GM12878 (cell line): ENCODE results near the gene B4GALNT4. TPM values are rescaled to one million over a fixed set of nuclear protein-coding genes. Genes with fewer than 3 reads are reported as not detected.
A peak's percentile ranks its signal among the peaks of the same experiment; 100 is the strongest.

ENCODE experiments used
- ATAC-seq: fragments of 200-7000 bp; cut with Tn5 transposase; 3 replicates; pipeline ENCODE4 v1.9.1; 2020; ENCODE audit warnings: mild to moderate bottlenecking, moderate library complexity
- BruUV-seq: library from RNA; stranded (reverse); fragments of 400-500 nt; replicated peaks from 2 replicates; lab custom pipeline; 2021; lab: Mats Ljungman, UMichigan
- CTCF ChIA-PET: fragments of 300-600 bp; sonication (Branson Sonifier 250); formaldehyde crosslinking; extraction: SDS; loops from one replicate; lab custom pipeline; 2021; ENCODE audit warnings: inconsistent platforms; lab: Yijun Ruan, JAX
- POLR2A ChIA-PET: fragments of 350-600 bp; formaldehyde crosslinking; extraction: SDS; loops from one replicate; lab custom pipeline; 2021; ENCODE audit warnings: inconsistent platforms; lab: Charles Lee
- RAD21 ChIA-PET: fragments of 300-600 bp; sonication (Branson Sonifier 250); formaldehyde crosslinking; loops from one replicate; lab custom pipeline; 2023; ENCODE audit warnings: antibody characterized with exemption; ENCODE audit not compliant: unreplicated experiment; lab: Charles Lee
- SMC1A ChIA-PET: fragments of 300-600 bp; sonication (Branson Sonifier 250); formaldehyde crosslinking; loops from one replicate; lab custom pipeline; 2023; ENCODE audit not compliant: unreplicated experiment, uncharacterized antibody; lab: Charles Lee
- DNase-seq: peaks from one replicate; pipeline ENCODE4 v3.0.0-alpha.2; 2011; ENCODE audit warnings: low read depth, low spot score
- FAIRE-seq: peaks from 3 replicates; lab custom pipeline; 2011; peaks lifted over from hg19 to GRCh38; lab: Jason Lieb, UNC
- H2AFZ ChIP-seq: 2 replicates; pipeline ENCODE4 v1.6.0; 2011; ENCODE audit warnings: low read depth, low read length, control low read depth; ENCODE audit not compliant: control insufficient read depth
- H3K27ac ChIP-seq: 2 replicates; pipeline ENCODE4 v1.5.1; 2011; ENCODE audit warnings: control low read depth; ENCODE audit not compliant: control insufficient read depth, insufficient read depth
- H3K27me3 ChIP-seq, 2 experiments: replicated peaks in 1 of 2; 2 replicates each; pipeline versions ENCODE4 v1.6.0 to v1.6.1; 2011; ENCODE audit warnings: low read length in 1 of 2; ENCODE audit not compliant: control insufficient read depth in 2 of 2, insufficient read depth in 2 of 2
- H3K36me3 ChIP-seq, 2 experiments: 2 replicates each; pipeline ENCODE4 v1.5.1; 2011; ENCODE audit warnings: low read length in 1 of 2; ENCODE audit not compliant: control insufficient read depth in 2 of 2, insufficient read depth in 2 of 2
- H3K4me1 ChIP-seq: 2 replicates; pipeline ENCODE4 v1.6.1; 2011; ENCODE audit warnings: mild to moderate bottlenecking, low read length, moderate library complexity, mixed read lengths; ENCODE audit not compliant: control insufficient read depth, insufficient read depth
- H3K4me2 ChIP-seq: 2 replicates; pipeline ENCODE4 v1.6.0; 2011; ENCODE audit warnings: control low read depth; ENCODE audit not compliant: control insufficient read depth, insufficient read depth
- H3K4me3 ChIP-seq: fragments of 200-600 bp; sonication (generic); 2 replicates; pipeline ENCODE4 v1.5.1; 2016
- H3K79me2 ChIP-seq: 2 replicates; pipeline ENCODE4 v1.6.0; 2011; ENCODE audit warnings: low read length; ENCODE audit not compliant: control insufficient read depth, insufficient read depth
- H3K9ac ChIP-seq: 2 replicates; pipeline ENCODE4 v1.8.0; 2011; ENCODE audit warnings: low read length, control low read depth, mixed read lengths; ENCODE audit not compliant: control insufficient read depth, insufficient read depth
- H3K9me3 ChIP-seq: replicated peaks from 3 replicates; pipeline ENCODE4 v1.5.1; 2011; ENCODE audit warnings: mild to moderate bottlenecking, low read length; ENCODE audit not compliant: control insufficient read depth, insufficient read depth
- H4K20me1 ChIP-seq: 2 replicates; pipeline ENCODE4 v1.6.0; 2011; ENCODE audit not compliant: control insufficient read depth, insufficient read depth
- ATF7 ChIP-seq: fragments of 450-650 bp; IDR thresholded peaks from 2 replicates; pipeline ENCODE4 v1.6.1; 2016; ENCODE audit warnings: low read depth, mild to moderate bottlenecking
- BCL11A ChIP-seq: IDR thresholded peaks from 2 replicates; pipeline ENCODE4 v1.6.1; 2011; ENCODE audit warnings: low read depth, low read length
- CEBPB ChIP-seq, 2 experiments: fragments of 150-350 bp in 1 of 2; IDR thresholded peaks; 2 replicates each; pipeline ENCODE4 v1.6.1; 2012 to 2014; ENCODE audit warnings: low read depth in 2 of 2, low read length in 2 of 2, borderline replicate concordance in 1 of 2, inconsistent platforms in 1 of 2
- EZH2 ChIP-seq: IDR thresholded peaks from 2 replicates; pipeline ENCODE4 v1.6.1; 2012; ENCODE audit warnings: low read depth, mild to moderate bottlenecking, control low read depth, inconsistent platforms, low read length, borderline replicate concordance; ENCODE audit not compliant: control insufficient read depth
- FOS ChIP-seq: IDR thresholded peaks from 3 replicates; pipeline ENCODE4 v1.6.1; 2011; ENCODE audit warnings: borderline replicate concordance; ENCODE audit not compliant: insufficient read length; ENCODE audit errors: extremely low read depth
- IKZF1 ChIP-seq: fragments of 450-650 bp; conservative IDR thresholded peaks from 2 replicates; pipeline ENCODE4 v1.6.1; 2017; ENCODE audit warnings: antibody characterized with exemption, mild to moderate bottlenecking
- JUNB ChIP-seq: IDR thresholded peaks from 2 replicates; pipeline ENCODE4 v1.6.1; 2016; ENCODE audit warnings: antibody characterized with exemption, mild to moderate bottlenecking
- MTA3 ChIP-seq: IDR thresholded peaks from 2 replicates; pipeline ENCODE4 v1.6.1; 2012; ENCODE audit warnings: low read length, inconsistent platforms, borderline replicate concordance
- MYC ChIP-seq: IDR thresholded peaks from 2 replicates; pipeline ENCODE4 v1.6.1; 2011; ENCODE audit warnings: mild to moderate bottlenecking, low read length, moderate library complexity, inconsistent platforms; ENCODE audit not compliant: insufficient read depth, insufficient replicate concordance, insufficient read length, severe bottlenecking
- NR2C2 ChIP-seq: IDR thresholded peaks from 2 replicates; pipeline ENCODE4 v1.6.1; 2011; ENCODE audit warnings: borderline replicate concordance, low read depth; ENCODE audit not compliant: control insufficient read depth, insufficient read length
- NRF1 ChIP-seq: conservative IDR thresholded peaks from 2 replicates; pipeline ENCODE4 v1.6.1; 2011; ENCODE audit warnings: mild to moderate bottlenecking, low read depth, low read length, improper control_type of control experiment
- RB1 ChIP-seq: fragments of 450-650 bp; formaldehyde crosslinking; IDR thresholded peaks from 2 replicates; pipeline ENCODE4 v1.6.1; 2017; ENCODE audit warnings: mild to moderate bottlenecking, borderline replicate concordance
- RCOR1 ChIP-seq: conservative IDR thresholded peaks from 2 replicates; pipeline ENCODE4 v1.6.1; 2012; ENCODE audit warnings: low read depth, low read length, improper control_type of control experiment
- TCF3 ChIP-seq: IDR thresholded peaks from 2 replicates; pipeline ENCODE4 v1.6.1; 2012; ENCODE audit warnings: low read depth, mild to moderate bottlenecking, low read length, borderline replicate concordance; ENCODE audit not compliant: insufficient read depth
- WGBS: methylation state at CpG from one replicate; pipeline ENCODE4 v1.1.6; 2016; ENCODE audit warnings: low lambda C conversion rate; ENCODE audit not compliant: insufficient replicate concordance, insufficient coverage; ENCODE audit errors: missing lambda C conversion rate; 5-methylcytosine and 5-hydroxymethylcytosine counted together
- in situ Hi-C: fragments of 300-500 bp; cut with MboI; formaldehyde crosslinking; loops from 9 replicates; pipeline ENCODE4 v1.14.3; 2018; ENCODE audit warnings: mixed read lengths
- intact Hi-C: fragments of 100-400 bp; cut with micrococcal nuclease; formaldehyde crosslinking; loops from one replicate; pipeline ENCODE4 v1.14.2; 2022; ENCODE audit not compliant: unreplicated experiment
- polyA plus RNA-seq, 11 experiments: library from polyadenylated mRNA; depleted of rRNA in 4 of 11; unstranded in 6 of 11; stranded (reverse) in 5 of 11; fragments of >200 nt; fragmentation: Nextera tagmentation in 4 of 11; fragmentation: Illumina TruSeq in 1 of 11; extraction: Ambion mirVana in 4 of 11; extraction: Trizol in 1 of 11; gene quantifications; 1 replicate in 1 of 11; 2 replicates in 10 of 11; pipeline versions ENCODE4 v1.2.1 to v1.2.3, GENCODE V29; 2011 to 2016; ENCODE audit warnings: inconsistent platforms in 2 of 11, missing spikeins in 2 of 11, low read depth in 1 of 11
- total RNA-seq, 4 experiments: library from RNA; depleted of rRNA in 3 of 4; stranded (reverse); fragments of >200 nt in 3 of 4; fragmentation: Illumina TruSeq in 1 of 4; extraction: Trizol in 1 of 4; gene quantifications; 2 replicates each; pipeline versions ENCODE4 v1.2.1 to v1.2.3, GENCODE V29; 2013 to 2021

The B4GALNT4 gene
- total and polyA plus RNA-seq, 10 of the 15 experiments (the other 5 are each of a cell fraction or from before 2014, with no cell fraction given) = 0.04 to 0.82 (median 0.40) TPM; not detected in 6

GRCh38 chr11:326842-327580 is 42.3 kb upstream of the B4GALNT4 start (continued):
- no peak for TF ChIP-seq NRF1
- TF ChIP-seq FOS = no peak
- TF ChIP-seq MYC = no peak
- no peak for TF ChIP-seq EZH2
- TF ChIP-seq RB1 = peak; percentile 61; the same call in 1 of the 2 replicates
- TF ChIP-seq NR2C2 = no peak
- TF ChIP-seq RCOR1 = no peak
- 0 out of 2 replicates have a peak, but pooled peaks have one; percentile 38 for TF ChIP-seq TCF3
- peak; percentile 100 for TF ChIP-seq ATF7
- TF ChIP-seq BCL11A = no peak
- peak; percentile 95 for TF ChIP-seq IKZF1
- TF ChIP-seq JUNB = peak; percentile 54

- intact Hi-C loops (loop anchor here (1.0 kb wide), 1 partner anchor 23 kb away; no protein-coding TSS in a partner anchor), in situ Hi-C loops (no loop called here)
- WGBS = 100% methylated on average over 3 of the region's 3 CpGs
- Histone ChIP-seq H3K36me3 (no peaks in the 10 kb centered on the region), H3K79me2 (peaks cover 4% of the 10 kb centered on the region), H2AFZ (peak overlapping the region; percentile 80)
- POLR2A ChIA-PET = interaction anchor here (0.8 to 6.0 kb wide), 10 partner anchors 10 to 77 kb away, joined by 3 to 86 read pairs (median 7); partner anchors contain the start of gene IFITM2
- no TSS peak for BruUV-seq
- TF ChIP-seq MTA3 (0 out of 2 replicates have a peak, but pooled peaks have one; percentile 58), CEBPB (IDR thresholded peaks at IDR 0.05; ENCODE audit: borderline replicate concordance in 1 of 2, low read depth in 2 of 2, low read length in 2 of 2) (no peak)
- TF ChIP-seq, all 136 proteins: peak for 1
- H4K20me1 ChIP-seq = no peaks in the 10 kb centered on the region
- H3K4me3 ChIP-seq = peak overlapping the region; percentile 56; the same call in 1 of the 2 replicates
- FAIRE-seq = no peak
- H3K4me1 ChIP-seq = peaks cover 51% of the 10 kb centered on the region
- H3K4me2 ChIP-seq = peak overlapping the region; percentile 100
- H3K27ac ChIP-seq = peak overlapping the region; percentile 100
- CTCF ChIA-PET = interaction anchor here (0.6 to 5.4 kb wide), 11 partner anchors 11 to 120 kb away, joined by 3 to 43 read pairs (median 4); partner anchors contain the start of genes BET1L, PGGHG and RIC8A
- peaks cover 3% of the 10 kb centered on the region; the same call in 1 of the 3 replicates for H3K9me3 ChIP-seq
- H3K9ac ChIP-seq = peak overlapping the region; percentile 98
- SMC1A ChIA-PET = interaction anchor here (0.7 to 4.5 kb wide), 6 partner anchors 11 to 60 kb away, joined by 3 to 42 read pairs (median 16); no protein-coding TSS in a partner anchor
- no peaks in the 10 kb centered on the region for H3K27me3 ChIP-seq
- ATAC-seq = no peak
- RAD21 ChIA-PET = interaction anchor here (1.0 to 5.2 kb wide), 10 partner anchors 10 to 60 kb away, joined by 3 to 68 read pairs (median 6); partner anchors contain the start of gene IFITM2
- DNase-seq = no peak
Observed at GRCh38 chr11:327581-327923, 41.7 kb upstream of the B4GALNT4 start.
